ENCODE data around the gene LARP6. TPM values are rescaled to one million over a fixed set of nuclear protein-coding genes. Genes with fewer than 3 reads are reported as not detected.
A peak's percentile ranks its signal among the peaks of the same experiment; 100 is the strongest.

Gene LARP6
- total RNA-seq, 1 donor = 36.7 TPM

DNA sequence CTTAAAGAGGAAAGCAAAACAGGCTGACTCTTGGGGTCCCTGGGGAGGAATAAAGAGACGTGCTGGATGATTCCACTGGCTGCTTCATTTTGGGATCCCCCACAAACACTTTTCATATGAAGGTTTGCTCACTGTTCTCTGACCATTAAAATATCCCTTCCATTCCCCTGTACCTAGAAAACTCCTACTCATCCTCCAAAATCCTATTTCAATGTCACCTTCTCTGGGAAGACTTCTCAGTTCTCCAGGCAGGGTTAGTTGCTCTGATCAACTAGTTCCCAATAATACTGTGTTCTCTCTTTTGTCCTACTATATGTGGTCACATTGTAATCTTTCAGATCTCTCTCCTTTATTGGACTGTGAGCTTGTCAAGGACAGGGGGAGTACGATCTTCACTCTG, 19.0 kb downstream of the LARP6 start:
- DNase-seq (ENCODE audit: low read depth) = no peak
- TF ChIP-seq, protein P1, sequence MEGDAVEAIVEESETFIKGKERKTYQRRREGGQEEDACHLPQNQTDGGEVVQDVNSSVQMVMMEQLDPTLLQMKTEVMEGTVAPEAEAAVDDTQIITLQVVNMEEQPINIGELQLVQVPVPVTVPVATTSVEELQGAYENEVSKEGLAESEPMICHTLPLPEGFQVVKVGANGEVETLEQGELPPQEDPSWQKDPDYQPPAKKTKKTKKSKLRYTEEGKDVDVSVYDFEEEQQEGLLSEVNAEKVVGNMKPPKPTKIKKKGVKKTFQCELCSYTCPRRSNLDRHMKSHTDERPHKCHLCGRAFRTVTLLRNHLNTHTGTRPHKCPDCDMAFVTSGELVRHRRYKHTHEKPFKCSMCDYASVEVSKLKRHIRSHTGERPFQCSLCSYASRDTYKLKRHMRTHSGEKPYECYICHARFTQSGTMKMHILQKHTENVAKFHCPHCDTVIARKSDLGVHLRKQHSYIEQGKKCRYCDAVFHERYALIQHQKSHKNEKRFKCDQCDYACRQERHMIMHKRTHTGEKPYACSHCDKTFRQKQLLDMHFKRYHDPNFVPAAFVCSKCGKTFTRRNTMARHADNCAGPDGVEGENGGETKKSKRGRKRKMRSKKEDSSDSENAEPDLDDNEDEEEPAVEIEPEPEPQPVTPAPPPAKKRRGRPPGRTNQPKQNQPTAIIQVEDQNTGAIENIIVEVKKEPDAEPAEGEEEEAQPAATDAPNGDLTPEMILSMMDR (IDR thresholded peaks at IDR 0.05; ENCODE audit: insufficient read depth, low read depth, low read length) = no peak
- H3K4me3 ChIP-seq (ENCODE audit: low read depth, low read length) = no peak overlapping the region

DNA sequence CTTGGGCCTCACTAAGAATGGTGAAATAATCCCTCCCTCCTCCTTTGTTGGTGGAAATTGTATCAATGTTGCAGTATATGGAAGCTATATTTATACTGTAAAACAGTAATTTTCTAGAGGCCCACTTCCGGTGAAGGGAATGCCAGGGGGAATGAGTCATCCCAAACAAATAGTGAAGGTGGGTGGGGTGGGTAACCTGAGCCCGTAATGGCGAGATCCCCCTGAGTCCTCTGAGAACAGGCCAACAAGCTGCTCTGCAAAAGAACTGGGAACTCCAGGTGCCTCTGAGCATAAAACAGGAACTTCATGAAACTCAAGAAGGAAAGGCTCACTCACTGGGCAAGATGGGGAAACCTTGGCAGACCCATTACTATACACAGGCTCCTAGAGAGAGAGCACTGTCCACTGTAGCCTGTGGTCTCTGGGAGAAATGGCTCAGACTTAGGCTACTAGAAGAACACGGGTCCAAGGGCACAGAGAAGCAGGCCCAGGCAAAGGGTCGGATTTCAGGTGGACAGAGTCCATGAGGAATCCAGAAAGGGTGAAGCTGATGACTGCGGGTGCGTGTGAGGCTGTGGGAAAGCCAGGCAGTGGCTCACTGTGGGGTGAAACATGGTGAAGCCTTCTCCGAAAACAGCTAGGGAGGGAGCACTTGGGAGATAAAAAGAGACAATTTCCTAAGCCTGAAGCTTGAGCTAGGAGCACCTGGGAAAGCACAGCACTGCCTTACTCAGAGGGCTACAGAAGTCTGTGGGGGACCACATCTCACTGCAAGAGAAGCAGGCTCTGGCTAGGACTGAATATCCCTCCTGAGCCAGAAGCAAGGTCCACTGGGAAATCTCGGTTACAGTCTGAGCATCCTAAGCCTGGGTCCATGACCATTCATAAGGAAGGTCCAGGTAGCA, 19.8 kb downstream of the LARP6 start:
- no peak overlapping the region for H3K4me3 ChIP-seq (ENCODE audit: low read depth, low read length)
- DNase-seq (ENCODE audit: low read depth) = peak; percentile 54
- TF ChIP-seq, protein P1 (IDR thresholded peaks at IDR 0.05; ENCODE audit: insufficient read depth, low read depth, low read length) = no peak

DNA sequence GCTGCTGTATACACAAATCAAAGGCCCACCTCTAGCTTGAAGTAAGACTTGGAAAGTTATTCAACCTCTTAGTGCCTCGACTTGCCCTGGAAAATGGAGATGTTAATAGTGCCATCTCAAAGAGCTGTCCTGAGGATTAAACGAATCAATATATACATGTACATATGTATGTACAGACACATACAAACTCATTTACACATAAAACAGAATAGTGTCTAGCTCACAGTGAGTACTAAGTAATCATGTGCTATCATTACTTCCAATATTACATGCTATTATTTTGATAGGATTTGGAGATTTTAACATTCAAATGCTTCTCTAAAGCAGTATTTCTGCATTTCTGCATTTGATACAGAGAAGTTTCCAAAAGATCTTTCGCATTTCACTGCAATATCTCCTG, 20.5 kb downstream of the LARP6 start:
- no peak for DNase-seq (ENCODE audit: low read depth)
- H3K4me3 ChIP-seq (ENCODE audit: low read depth, low read length) = no peak overlapping the region
- TF ChIP-seq, protein P1 (IDR thresholded peaks at IDR 0.05; ENCODE audit: insufficient read depth, low read depth, low read length) = no peak

DNA sequence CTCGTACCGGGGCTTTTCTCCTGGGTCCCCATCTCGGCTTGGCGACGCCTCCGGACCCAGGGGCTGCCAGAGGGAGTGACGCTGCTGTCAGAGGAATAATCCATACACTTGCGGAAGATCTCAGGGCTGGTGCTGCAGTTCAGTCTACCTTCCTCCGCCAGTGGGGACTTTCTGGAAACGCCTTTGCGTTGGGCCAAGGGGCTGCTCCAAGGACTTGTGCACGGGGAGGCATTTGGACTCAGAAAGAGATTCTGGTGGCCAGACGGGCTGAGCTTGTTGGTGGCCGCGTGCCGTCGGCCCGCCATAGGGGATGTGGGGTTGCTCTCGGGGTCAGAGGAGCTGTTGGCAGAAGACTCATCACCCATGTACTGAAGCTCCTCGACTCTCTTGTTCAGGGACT, 21.8 kb downstream of the LARP6 start:
- H3K4me3 ChIP-seq (ENCODE audit: low read depth, low read length) = no peak overlapping the region
- TF ChIP-seq, protein P1 (IDR thresholded peaks at IDR 0.05; ENCODE audit: insufficient read depth, low read depth, low read length) = no peak
- no peak for DNase-seq (ENCODE audit: low read depth)

DNA sequence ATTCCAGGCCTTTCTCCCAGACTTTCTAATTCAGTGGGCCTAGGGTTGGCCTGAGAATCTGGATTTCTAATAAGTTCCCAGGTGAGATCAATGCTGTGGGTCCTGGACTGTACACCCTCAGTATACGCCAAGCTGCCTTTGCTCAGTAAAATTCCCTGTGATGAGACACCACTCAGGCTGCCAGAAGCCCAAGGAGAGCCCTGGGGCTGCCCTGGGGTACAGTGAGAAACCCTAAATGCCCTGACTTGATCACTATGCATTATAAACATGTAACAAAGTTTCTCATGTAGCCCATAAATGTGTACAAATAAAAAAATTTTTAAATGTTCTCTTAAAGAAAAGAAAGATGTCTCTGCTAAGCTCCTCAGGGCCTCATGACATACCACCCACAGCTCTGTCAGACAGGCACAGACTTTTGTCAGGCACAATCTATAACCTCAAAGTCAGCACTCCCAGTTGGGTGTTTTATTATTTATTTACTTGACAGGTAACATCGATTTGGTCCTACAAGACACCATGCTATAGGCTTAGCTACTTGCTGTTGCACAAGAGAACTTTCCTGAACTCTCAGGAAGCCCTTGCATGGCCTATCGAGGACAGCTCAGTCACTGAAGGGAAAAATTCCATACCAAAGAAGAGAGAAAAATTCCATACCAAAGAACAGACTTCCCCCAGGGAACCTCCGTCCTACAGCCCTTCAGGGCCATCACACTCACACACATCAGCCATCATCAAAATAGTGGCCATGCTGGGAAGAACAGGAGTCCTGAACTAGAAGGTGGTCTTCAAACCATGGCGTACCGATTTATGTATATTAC, 22.7 kb downstream of the LARP6 start:
- no peak for DNase-seq (ENCODE audit: low read depth)
- TF ChIP-seq, protein P1 (IDR thresholded peaks at IDR 0.05; ENCODE audit: insufficient read depth, low read depth, low read length) = no peak

DNA sequence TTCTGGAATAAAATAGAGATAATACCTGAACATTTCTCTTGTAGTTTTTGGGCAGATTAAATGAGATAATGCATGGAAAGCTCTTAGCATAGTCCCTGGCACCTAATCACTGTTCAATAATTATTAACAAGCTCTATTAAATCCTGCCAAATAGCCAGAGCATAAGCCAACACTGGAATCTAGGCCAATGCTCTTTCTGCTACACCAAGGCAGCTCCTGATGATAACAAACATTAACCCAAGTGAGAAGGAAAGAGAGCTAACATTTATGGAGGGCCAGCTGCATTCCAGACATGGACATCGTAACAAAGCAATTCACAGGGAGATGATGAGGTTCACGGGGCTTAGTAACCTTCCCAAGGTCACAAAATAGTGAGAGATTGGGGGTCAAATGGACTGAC, 23.3 kb downstream of the LARP6 start:
- DNase-seq (ENCODE audit: low read depth) = no peak
- TF ChIP-seq, protein P1 (IDR thresholded peaks at IDR 0.05; ENCODE audit: insufficient read depth, low read depth, low read length) = no peak
- H3K4me3 ChIP-seq (ENCODE audit: low read depth, low read length) = no peak overlapping the region

More for the DNA sequence above, 22.7 kb downstream of the LARP6 start:
- H3K4me3 ChIP-seq (ENCODE audit: low read depth, low read length) = no peak overlapping the region
